Neural cell (in vitro differentiated cells): ENCODE data around the gene FGD6. TPM values are rescaled to one million over a fixed set of nuclear protein-coding genes. Genes with fewer than 3 reads are reported as not detected.

Experiments
- H2AFZ ChIP-seq: fragments of 200-600, 300-800 bp; sonication (generic), shearing (Covaris generic); 2 replicates; pipeline ENCODE4 v1.6.0; 2014; ENCODE audit warnings: low read depth, mild to moderate bottlenecking, antibody characterized with exemption, low read length, moderate library complexity
- H3F3A ChIP-seq: fragments of 200-600 bp; shearing (Covaris generic); 2 replicates; pipeline ENCODE4 v1.6.1; 2016; ENCODE audit warnings: mild to moderate bottlenecking, moderate library complexity, mixed read lengths, antibody characterized with exemption, low read length; ENCODE audit not compliant: insufficient read depth, poor library complexity, severe bottlenecking
- H3K27ac ChIP-seq: fragments of 200-600, 300-800 bp; sonication (generic), shearing (Covaris generic); 2 replicates; pipeline ENCODE4 v1.5.1; 2014; ENCODE audit warnings: mild to moderate bottlenecking, low read length, moderate library complexity
- H3K27me3 ChIP-seq: fragments of 300-800, 200-600 bp; sonication (generic), shearing (Covaris generic); 2 replicates; pipeline ENCODE4 v1.6.0; 2014; ENCODE audit warnings: mild to moderate bottlenecking, low read depth, low read length, moderate library complexity; ENCODE audit not compliant: insufficient read depth
- H3K36me3 ChIP-seq: fragments of 300-800, 200-600 bp; sonication (generic), shearing (Covaris generic); 2 replicates; pipeline ENCODE4 v1.5.1; 2014; ENCODE audit warnings: mild to moderate bottlenecking, antibody characterized with exemption, low read length, moderate library complexity; ENCODE audit not compliant: insufficient read depth
- H3K4me2 ChIP-seq: fragments of 300-800, 200-600 bp; sonication (generic), shearing (Covaris generic); 2 replicates; pipeline ENCODE4 v1.6.0; 2014; ENCODE audit warnings: mild to moderate bottlenecking, low read length
- H3K4me3 ChIP-seq: fragments of 300-800, 200-600 bp; sonication (generic), shearing (Covaris generic); 2 replicates; pipeline ENCODE4 v1.5.1; 2014; ENCODE audit warnings: mild to moderate bottlenecking, low read length, moderate library complexity
- H3K79me2 ChIP-seq: fragments of 200-600 bp; shearing (Covaris generic); replicated peaks from 2 replicates; pipeline ENCODE4 v1.6.0; 2014; ENCODE audit warnings: mild to moderate bottlenecking, low read length, moderate library complexity; ENCODE audit not compliant: insufficient read depth
- H3K9ac ChIP-seq: fragments of 300-800, 200-600 bp; sonication (generic), shearing (Covaris generic); 2 replicates; pipeline ENCODE4 v1.6.1; 2016; ENCODE audit warnings: mild to moderate bottlenecking, low read length, mixed read lengths
- H3K9me2 ChIP-seq: fragments of 200-600 bp; shearing (Covaris generic); 2 replicates; pipeline ENCODE4 v1.6.1; 2016; ENCODE audit warnings: mild to moderate bottlenecking, low read length, mixed read lengths; ENCODE audit not compliant: insufficient read depth
- H3K9me3 ChIP-seq: fragments of 200-600, 300-800 bp; sonication (generic), shearing (Covaris generic); 2 replicates; pipeline ENCODE4 v1.6.1; 2016; ENCODE audit warnings: mild to moderate bottlenecking, mixed run types, low read length, moderate library complexity, mixed read lengths
- H4K20me1 ChIP-seq: fragments of 200-600 bp; shearing (Covaris generic); 2 replicates; pipeline ENCODE4 v1.6.1; 2016; ENCODE audit warnings: mild to moderate bottlenecking, mixed run types; ENCODE audit not compliant: insufficient read depth
- EP300 ChIP-seq: fragments of 450-650 bp; conservative IDR thresholded peaks from 2 replicates; pipeline ENCODE4 v1.6.1; 2014; ENCODE audit warnings: antibody characterized with exemption, mild to moderate bottlenecking, moderate library complexity; ENCODE audit not compliant: poor library complexity, severe bottlenecking
- EZH2 ChIP-seq: fragments of 200-600, 300-800 bp; shearing (Covaris generic), sonication (generic); IDR thresholded peaks from 2 replicates; pipeline ENCODE4 v1.6.1; 2014; ENCODE audit warnings: antibody characterized with exemption, low read length, borderline replicate concordance, mild to moderate bottlenecking; ENCODE audit not compliant: insufficient read depth, poor library complexity, severe bottlenecking
- MXI1 ChIP-seq: fragments of 450-650 bp; conservative IDR thresholded peaks from 2 replicates; pipeline ENCODE4 v1.6.1; 2014; ENCODE audit warnings: antibody characterized with exemption, mild to moderate bottlenecking; ENCODE audit not compliant: poor library complexity, severe bottlenecking
- POLR2AphosphoS5 ChIP-seq: IDR thresholded peaks from 2 replicates; pipeline ENCODE4 v1.6.1; 2012
- RAD21 ChIP-seq: fragments of 450-650 bp; conservative IDR thresholded peaks from 2 replicates; pipeline ENCODE4 v1.6.1; 2014; ENCODE audit warnings: antibody characterized with exemption, mild to moderate bottlenecking, moderate library complexity
- SMC3 ChIP-seq: fragments of 450-650 bp; conservative IDR thresholded peaks from 2 replicates; pipeline ENCODE4 v1.6.1; 2014; ENCODE audit warnings: antibody characterized with exemption, mild to moderate bottlenecking, moderate library complexity; ENCODE audit not compliant: poor library complexity
- TAF1 ChIP-seq: IDR thresholded peaks from 2 replicates; pipeline ENCODE4 v1.6.1; 2012; ENCODE audit warnings: low read depth
- polyA minus RNA-seq: library from RNA; depleted of rRNA, polyadenylated mRNA; stranded (reverse); fragments of >200 nt; gene quantifications from 2 replicates; pipeline ENCODE4 v1.2.3, GENCODE V29; 2014
- polyA plus RNA-seq: library from polyadenylated mRNA; depleted of rRNA; stranded (reverse); fragments of >200 nt; gene quantifications from 2 replicates; pipeline ENCODE4 v1.2.3, GENCODE V29; 2014
- TF ChIP-seq, protein P1 (sequence below): fragments of 450-650 bp; IDR thresholded peaks from 2 replicates; pipeline ENCODE4 v1.5.1; 2014; ENCODE audit warnings: antibody characterized with exemption, mild to moderate bottlenecking, moderate library complexity; ENCODE audit not compliant: poor library complexity, severe bottlenecking
- TF ChIP-seq, protein P2 (sequence below): IDR thresholded peaks from 2 replicates; pipeline ENCODE4 v1.6.1; 2012; ENCODE audit warnings: borderline replicate concordance

The FGD6 gene
- polyA plus RNA-seq (4.6 and 7.1 TPM in 2 replicates), polyA minus RNA-seq (40.7 and 51.4 TPM in 2 replicates)

- H3K9me3 ChIP-seq, result no peaks in the 10 kb centered on the region
- H3K36me3 ChIP-seq, result no peaks in the 10 kb centered on the region
- H2AFZ ChIP-seq, result peak within 1 kb of the TSS; percentile 78
Measured at GRCh38 chr12:95217377-95218149, at the start of gene FGD6, which contains the start of gene VEZT. Gene FGD6, minus strand, starts transcription at chr12:95217467. Its CDS starts 227 bp downstream, at chr12:95217240. Gene VEZT, plus strand, starts transcription at chr12:95217807. Its CDS starts 44 bp downstream, at chr12:95217851.

DNA sequence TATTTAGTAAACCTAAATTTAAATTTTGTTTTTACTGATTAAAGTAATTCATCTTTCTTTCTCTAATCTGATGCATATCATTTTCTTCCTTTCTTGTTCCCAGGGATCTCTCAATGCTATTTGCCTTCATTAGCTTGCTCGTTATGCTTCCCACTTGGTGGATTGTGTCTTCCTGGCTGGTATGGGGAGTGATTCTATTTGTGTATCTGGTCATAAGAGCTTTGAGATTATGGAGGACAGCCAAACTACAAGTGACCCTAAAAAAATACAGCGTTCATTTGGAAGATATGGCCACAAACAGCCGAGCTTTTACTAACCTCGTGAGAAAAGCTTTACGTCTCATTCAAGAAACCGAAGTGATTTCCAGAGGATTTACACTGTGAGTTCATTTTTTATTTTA is 49.0 kb upstream of the FGD6 start:
- H3F3A ChIP-seq, result no peaks in the 10 kb centered on the region
- no peaks in the 10 kb centered on the region for H3K9me2 ChIP-seq
- peaks cover 31% of the 10 kb centered on the region for H3K36me3 ChIP-seq
- H3K27me3 ChIP-seq, result no peaks in the 10 kb centered on the region
- no peak overlapping the region for H3K4me2 ChIP-seq
- H2AFZ ChIP-seq, result no peak overlapping the region
- H3K9ac ChIP-seq, result no peak overlapping the region
- no peak for TF ChIP-seq EP300
- peaks cover 12% of the 10 kb centered on the region for H3K79me2 ChIP-seq
- no peaks in the 10 kb centered on the region for H4K20me1 ChIP-seq
- no peaks in the 10 kb centered on the region for H3K9me3 ChIP-seq
- H3K27ac ChIP-seq, result no peak overlapping the region
- no peak overlapping the region for H3K4me3 ChIP-seq

More at GRCh38 chr12:95217377-95218149, at the start of gene FGD6, which contains the start of gene VEZT:
- Histone ChIP-seq H3K4me3 (peak within 1 kb of the TSS; percentile 82), H3K27ac (peak within 1 kb of the TSS; percentile 99), H3K4me2 (peak within 1 kb of the TSS; percentile 79), H3K9me2 (no peaks in the 10 kb centered on the region), H3K79me2 (peaks cover 81% of the 10 kb centered on the region), H3K27me3 (no peaks in the 10 kb centered on the region), H4K20me1 (peaks cover 6% of the 10 kb centered on the region), H3F3A (peaks cover 4% of the 10 kb centered on the region), H3K9ac (peak within 1 kb of the TSS; percentile 98)
- peak; percentile 67 for TF ChIP-seq SMC3
- TF ChIP-seq EP300, result peak; percentile 58
- TF ChIP-seq MXI1, result peak; percentile 70
- TF ChIP-seq, protein P1, sequence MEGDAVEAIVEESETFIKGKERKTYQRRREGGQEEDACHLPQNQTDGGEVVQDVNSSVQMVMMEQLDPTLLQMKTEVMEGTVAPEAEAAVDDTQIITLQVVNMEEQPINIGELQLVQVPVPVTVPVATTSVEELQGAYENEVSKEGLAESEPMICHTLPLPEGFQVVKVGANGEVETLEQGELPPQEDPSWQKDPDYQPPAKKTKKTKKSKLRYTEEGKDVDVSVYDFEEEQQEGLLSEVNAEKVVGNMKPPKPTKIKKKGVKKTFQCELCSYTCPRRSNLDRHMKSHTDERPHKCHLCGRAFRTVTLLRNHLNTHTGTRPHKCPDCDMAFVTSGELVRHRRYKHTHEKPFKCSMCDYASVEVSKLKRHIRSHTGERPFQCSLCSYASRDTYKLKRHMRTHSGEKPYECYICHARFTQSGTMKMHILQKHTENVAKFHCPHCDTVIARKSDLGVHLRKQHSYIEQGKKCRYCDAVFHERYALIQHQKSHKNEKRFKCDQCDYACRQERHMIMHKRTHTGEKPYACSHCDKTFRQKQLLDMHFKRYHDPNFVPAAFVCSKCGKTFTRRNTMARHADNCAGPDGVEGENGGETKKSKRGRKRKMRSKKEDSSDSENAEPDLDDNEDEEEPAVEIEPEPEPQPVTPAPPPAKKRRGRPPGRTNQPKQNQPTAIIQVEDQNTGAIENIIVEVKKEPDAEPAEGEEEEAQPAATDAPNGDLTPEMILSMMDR, result peak; percentile 88
- TF ChIP-seq POLR2AphosphoS5, result peak; percentile 99
- TF ChIP-seq, protein P2, sequence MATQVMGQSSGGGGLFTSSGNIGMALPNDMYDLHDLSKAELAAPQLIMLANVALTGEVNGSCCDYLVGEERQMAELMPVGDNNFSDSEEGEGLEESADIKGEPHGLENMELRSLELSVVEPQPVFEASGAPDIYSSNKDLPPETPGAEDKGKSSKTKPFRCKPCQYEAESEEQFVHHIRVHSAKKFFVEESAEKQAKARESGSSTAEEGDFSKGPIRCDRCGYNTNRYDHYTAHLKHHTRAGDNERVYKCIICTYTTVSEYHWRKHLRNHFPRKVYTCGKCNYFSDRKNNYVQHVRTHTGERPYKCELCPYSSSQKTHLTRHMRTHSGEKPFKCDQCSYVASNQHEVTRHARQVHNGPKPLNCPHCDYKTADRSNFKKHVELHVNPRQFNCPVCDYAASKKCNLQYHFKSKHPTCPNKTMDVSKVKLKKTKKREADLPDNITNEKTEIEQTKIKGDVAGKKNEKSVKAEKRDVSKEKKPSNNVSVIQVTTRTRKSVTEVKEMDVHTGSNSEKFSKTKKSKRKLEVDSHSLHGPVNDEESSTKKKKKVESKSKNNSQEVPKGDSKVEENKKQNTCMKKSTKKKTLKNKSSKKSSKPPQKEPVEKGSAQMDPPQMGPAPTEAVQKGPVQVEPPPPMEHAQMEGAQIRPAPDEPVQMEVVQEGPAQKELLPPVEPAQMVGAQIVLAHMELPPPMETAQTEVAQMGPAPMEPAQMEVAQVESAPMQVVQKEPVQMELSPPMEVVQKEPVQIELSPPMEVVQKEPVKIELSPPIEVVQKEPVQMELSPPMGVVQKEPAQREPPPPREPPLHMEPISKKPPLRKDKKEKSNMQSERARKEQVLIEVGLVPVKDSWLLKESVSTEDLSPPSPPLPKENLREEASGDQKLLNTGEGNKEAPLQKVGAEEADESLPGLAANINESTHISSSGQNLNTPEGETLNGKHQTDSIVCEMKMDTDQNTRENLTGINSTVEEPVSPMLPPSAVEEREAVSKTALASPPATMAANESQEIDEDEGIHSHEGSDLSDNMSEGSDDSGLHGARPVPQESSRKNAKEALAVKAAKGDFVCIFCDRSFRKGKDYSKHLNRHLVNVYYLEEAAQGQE, result peak; percentile 88
- TF ChIP-seq TAF1, result peak; percentile 93
- no peak for TF ChIP-seq EZH2
- peak; percentile 72 for TF ChIP-seq RAD21
